KG1 (cell line): ENCODE data around the gene ARHGAP1.
A peak's percentile ranks its signal among the peaks of the same experiment; 100 is the strongest.

Source experiments
- DNase-seq: peaks from one replicate; lab custom pipeline; 2025; lab: John Stamatoyannopoulos, UW

Gene ARHGAP1

GRCh38 chr11:46700241-46701077 is at the start of gene ARHGAP1, which contains the start of gene ZNF408:
ARHGAP1 (minus strand) TSS chr11:46700619; CDS start chr11:46696107, 4,512 bp downstream.
ZNF408 (plus strand) TSS chr11:46701031; CDS start chr11:46701048, 17 bp downstream.
- peak; percentile 99 for DNase-seq

- no peak for DNase-seq
Measured at GRCh38 chr11:46747150-46747549, 46.7 kb upstream of the ARHGAP1 start.

- no peak for DNase-seq
Measured at GRCh38 chr11:46745995-46746394, 45.6 kb upstream of the ARHGAP1 start.

GRCh38 chr11:46745328-46745727 is 44.9 kb upstream of the ARHGAP1 start:
- no peak for DNase-seq

GRCh38 chr11:46743693-46744339 is 43.4 kb upstream of the ARHGAP1 start:
- no peak for DNase-seq

- DNase-seq = no peak
Measured at GRCh38 chr11:46743043-46743442, 42.6 kb upstream of the ARHGAP1 start.

GRCh38 chr11:46741600-46742484 is 41.4 kb upstream of the ARHGAP1 start:
- no peak for DNase-seq

GRCh38 chr11:46738887-46739286 is 38.5 kb upstream of the ARHGAP1 start:
- DNase-seq = no peak

- no peak for DNase-seq
Measured at GRCh38 chr11:46737699-46738098, 37.3 kb upstream of the ARHGAP1 start.

GRCh38 chr11:46736615-46737014 is 36.2 kb upstream of the ARHGAP1 start:
- DNase-seq = no peak

GRCh38 chr11:46736146-46736545 is 35.7 kb upstream of the ARHGAP1 start:
- no peak for DNase-seq

- no peak for DNase-seq
Measured at GRCh38 chr11:46733234-46733633, 32.8 kb upstream of the ARHGAP1 start.

- DNase-seq = no peak
Measured at GRCh38 chr11:46731545-46731944, 31.1 kb upstream of the ARHGAP1 start.

- no peak for DNase-seq
Measured at GRCh38 chr11:46729110-46730027, 28.9 kb upstream of the ARHGAP1 start.

GRCh38 chr11:46728659-46729040 is 28.2 kb upstream of the ARHGAP1 start:
- no peak for DNase-seq

- DNase-seq = no peak
Measured at GRCh38 chr11:46727952-46728658, 27.7 kb upstream of the ARHGAP1 start.

- DNase-seq = no peak
Measured at GRCh38 chr11:46726206-46726862, 25.9 kb upstream of the ARHGAP1 start.

- DNase-seq = no peak
Measured at GRCh38 chr11:46725338-46726205, 25.2 kb upstream of the ARHGAP1 start.

- no peak for DNase-seq
Measured at GRCh38 chr11:46724088-46724487, 23.7 kb upstream of the ARHGAP1 start.
